HEK293T (cell line): Measurements from ENCODE around the gene MAPK9.

Source experiments
- SP1 ChIP-seq: fragments of 450-650 bp; IDR thresholded peaks from 2 replicates; pipeline ENCODE4 v1.6.1; 2017
- TARDBP ChIP-seq: fragments of 450-650 bp; IDR thresholded peaks from 2 replicates; pipeline ENCODE4 v1.6.1; 2016
- ZNF384 ChIP-seq: fragments of 450-650 bp; IDR thresholded peaks from 2 replicates; pipeline ENCODE4 v1.6.1; 2016
- TF ChIP-seq, protein P1 (sequence below): fragments of 450-650 bp; IDR thresholded peaks from 2 replicates; pipeline ENCODE4 v1.6.1; 2016

DNA sequence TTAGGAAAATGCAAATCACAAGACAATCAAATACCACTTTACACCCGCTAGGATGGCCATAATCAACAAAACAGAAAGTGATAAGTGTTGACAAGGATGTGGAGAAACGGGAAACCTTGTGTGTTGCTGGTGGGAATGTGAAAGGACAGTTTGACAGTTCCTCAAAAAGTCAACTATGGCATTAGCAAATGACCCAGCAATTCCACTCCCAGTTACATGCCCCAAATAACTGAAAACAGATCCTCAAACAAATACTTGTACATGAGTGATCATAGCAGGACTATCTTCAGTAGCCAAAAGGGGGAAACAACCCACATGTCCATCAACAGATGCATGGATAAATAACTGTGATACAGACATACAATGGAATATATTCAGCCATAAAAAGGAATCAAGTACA, 104.1 kb downstream of the MAPK9 start:
- TF ChIP-seq ZNF384 (no peak), TARDBP (no peak), SP1 (no peak)
- TF ChIP-seq, protein P1, sequence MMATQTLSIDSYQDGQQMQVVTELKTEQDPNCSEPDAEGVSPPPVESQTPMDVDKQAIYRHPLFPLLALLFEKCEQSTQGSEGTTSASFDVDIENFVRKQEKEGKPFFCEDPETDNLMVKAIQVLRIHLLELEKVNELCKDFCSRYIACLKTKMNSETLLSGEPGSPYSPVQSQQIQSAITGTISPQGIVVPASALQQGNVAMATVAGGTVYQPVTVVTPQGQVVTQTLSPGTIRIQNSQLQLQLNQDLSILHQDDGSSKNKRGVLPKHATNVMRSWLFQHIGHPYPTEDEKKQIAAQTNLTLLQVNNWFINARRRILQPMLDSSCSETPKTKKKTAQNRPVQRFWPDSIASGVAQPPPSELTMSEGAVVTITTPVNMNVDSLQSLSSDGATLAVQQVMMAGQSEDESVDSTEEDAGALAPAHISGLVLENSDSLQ, result no peak
